HCT116 (cell line): Measurements from ENCODE around the gene ZNF784. TPM values are rescaled to one million over a fixed set of nuclear protein-coding genes. Genes with fewer than 3 reads are reported as not detected.
A peak's percentile ranks its signal among the peaks of the same experiment; 100 is the strongest.

Experiments used
- ATAC-seq: fragments of 200-7000 bp; cut with Tn5 transposase; 2 replicates; pipeline ENCODE4 v1.9.1; 2020; ENCODE audit warnings: mild to moderate bottlenecking, moderate library complexity
- BruUV-seq: library from RNA; stranded (reverse); fragments of 400-500 nt; replicated peaks from 2 replicates; lab custom pipeline; 2021; lab: Mats Ljungman, UMichigan
- CTCF ChIA-PET: fragments of 300-600 bp; sonication (Branson Sonifier 250); formaldehyde crosslinking; loops from one replicate; lab custom pipeline; 2021; ENCODE audit warnings: antibody characterized with exemption; lab: Charles Lee
- POLR2A ChIA-PET: fragments of 300-600, 350-600 bp; sonication (Branson Sonifier 250); formaldehyde crosslinking; loops from one replicate; lab custom pipeline; 2021; ENCODE audit warnings: antibody characterized with exemption; lab: Charles Lee
- RAD21 ChIA-PET, 2 experiments: fragments of 300-600 bp; sonication (Branson Sonifier 250); formaldehyde crosslinking; loops; one replicate each; lab custom pipeline; 2023; ENCODE audit warnings: low total read pairs in 2 of 2; ENCODE audit not compliant: uncharacterized antibody in 2 of 2, unreplicated experiment in 2 of 2, low non-redundant PET in 1 of 2; lab: Charles Lee
- DNase-seq: peaks from one replicate; pipeline ENCODE4 v3.0.0-alpha.2; 2010; ENCODE audit warnings: low read depth, low spot score
- H2AFZ ChIP-seq: fragments of 200-600 bp; shearing (Covaris generic), sonication (generic); 2 replicates; pipeline ENCODE4 v1.6.1; 2017; ENCODE audit warnings: low read depth, mixed run types, mixed read lengths, antibody characterized with exemption, low read length; ENCODE audit not compliant: poor library complexity, severe bottlenecking
- H3K27ac ChIP-seq: 2 replicates; pipeline ENCODE4 v1.5.1; 2012; ENCODE audit warnings: low read depth, low read length
- H3K27me3 ChIP-seq: fragments of 200-600 bp; sonication (generic); 2 replicates; pipeline ENCODE4 v1.6.1; 2016; ENCODE audit warnings: mixed run types, low read length, mixed read lengths; ENCODE audit not compliant: insufficient read depth
- H3K36me3 ChIP-seq, 2 experiments: fragments of 200-500 bp in 1 of 2; fragments of 200-600 bp in 1 of 2; sonication (Bioruptor generic) in 1 of 2; sonication (generic) in 1 of 2; 2 replicates each; pipeline versions ENCODE4 v1.5.1 to v1.6.1; 2014 to 2016; ENCODE audit warnings: low read length in 2 of 2, inconsistent platforms in 1 of 2, mixed read lengths in 1 of 2, mixed run types in 1 of 2; ENCODE audit not compliant: insufficient read depth in 2 of 2, control insufficient read depth in 1 of 2
- H3K4me1 ChIP-seq, 2 experiments: fragments of 200-600 bp in 1 of 2; sonication (generic) in 1 of 2; 2 replicates each; pipeline versions ENCODE4 v1.5.1 to v1.6.1; 2012 to 2017; ENCODE audit warnings: low read length in 2 of 2, inconsistent platforms in 1 of 2, mild to moderate bottlenecking in 1 of 2, mixed read lengths in 1 of 2, mixed run types in 1 of 2, moderate library complexity in 1 of 2; ENCODE audit not compliant: insufficient read depth in 2 of 2, control insufficient read depth in 1 of 2
- H3K4me2 ChIP-seq: fragments of 200-600 bp; sonication (generic); 2 replicates; pipeline ENCODE4 v1.6.1; 2017; ENCODE audit warnings: mixed run types, low read length, mixed read lengths
- H3K4me3 ChIP-seq, 2 experiments: fragments of 200-600 bp in 1 of 2; sonication (generic) in 1 of 2; replicated peaks in 1 of 2; 2 replicates each; pipeline ENCODE4 v1.5.1; 2011 to 2016; ENCODE audit warnings: low read length in 2 of 2, control low read depth in 1 of 2, low read depth in 1 of 2, mild to moderate bottlenecking in 1 of 2, mixed read lengths in 1 of 2, mixed run types in 1 of 2
- H3K79me2 ChIP-seq: fragments of 200-600 bp; sonication (generic); 2 replicates; pipeline ENCODE4 v1.6.1; 2017; ENCODE audit warnings: mild to moderate bottlenecking, mixed run types, low read length, moderate library complexity, mixed read lengths; ENCODE audit not compliant: insufficient read depth
- H3K9ac ChIP-seq: fragments of 200-600 bp; sonication (generic); 2 replicates; pipeline ENCODE4 v1.6.1; 2016; ENCODE audit warnings: low read length, mixed read lengths
- H3K9me2 ChIP-seq: fragments of 200-600 bp; sonication (generic), shearing (Covaris generic); 2 replicates; pipeline ENCODE4 v1.6.1; 2017; ENCODE audit warnings: mixed run types, mild to moderate bottlenecking, moderate library complexity; ENCODE audit not compliant: insufficient read depth
- H3K9me3 ChIP-seq, 2 experiments: fragments of 200-500 bp in 1 of 2; fragments of 200-600 bp in 1 of 2; sonication (Bioruptor generic) in 1 of 2; sonication (generic) in 1 of 2; 2 replicates each; pipeline ENCODE4 v1.6.1; 2014 to 2017; ENCODE audit warnings: low read length in 2 of 2, mixed read lengths in 2 of 2, inconsistent platforms in 1 of 2, low read depth in 1 of 2, mild to moderate bottlenecking in 1 of 2, mixed run types in 1 of 2, moderate library complexity in 1 of 2; ENCODE audit not compliant: control insufficient read depth in 1 of 2, insufficient read depth in 1 of 2
- H4K20me1 ChIP-seq: fragments of 200-600 bp; sonication (generic), shearing (Covaris generic); 2 replicates; pipeline ENCODE4 v1.6.1; 2017; ENCODE audit warnings: mixed run types, mild to moderate bottlenecking, moderate library complexity; ENCODE audit not compliant: insufficient read depth
- CBX3 ChIP-seq: IDR thresholded peaks from 2 replicates; pipeline ENCODE4 v1.6.1; 2012; ENCODE audit warnings: low read depth
- EZH2phosphoT487 ChIP-seq: fragments of 200-600 bp; IDR thresholded peaks from 2 replicates; pipeline ENCODE4 v1.6.1; 2018; ENCODE audit warnings: antibody characterized with exemption, borderline replicate concordance
- FOSL1 ChIP-seq: IDR thresholded peaks from 2 replicates; pipeline ENCODE4 v1.6.1; 2012; ENCODE audit warnings: low read depth
- JUND ChIP-seq: IDR thresholded peaks from 2 replicates; pipeline ENCODE4 v1.6.1; 2012
- POLR2A ChIP-seq: IDR thresholded peaks from 2 replicates; pipeline ENCODE4 v1.7.0; 2011; ENCODE audit warnings: borderline replicate concordance; ENCODE audit not compliant: insufficient read depth, insufficient read length; ENCODE audit errors: extremely low read depth
- POLR2AphosphoS5 ChIP-seq: IDR thresholded peaks from 2 replicates; pipeline ENCODE4 v1.6.1; 2011; ENCODE audit warnings: mild to moderate bottlenecking, low read depth, low read length, moderate library complexity
- RAD21 ChIP-seq: IDR thresholded peaks from 2 replicates; pipeline ENCODE4 v1.6.1; 2012; ENCODE audit warnings: low read depth, mild to moderate bottlenecking
- REST ChIP-seq: IDR thresholded peaks from 2 replicates; pipeline ENCODE4 v1.6.1; 2012; ENCODE audit warnings: low read depth
- SIN3A ChIP-seq: IDR thresholded peaks from 2 replicates; pipeline ENCODE4 v1.6.1; 2012; ENCODE audit warnings: low read depth
- SRF ChIP-seq: IDR thresholded peaks from 2 replicates; pipeline ENCODE4 v1.6.1; 2012; ENCODE audit warnings: low read depth
- TCF7L2 ChIP-seq: IDR thresholded peaks from 2 replicates; pipeline ENCODE4 v1.7.0; 2011; ENCODE audit warnings: borderline replicate concordance, inconsistent platforms; ENCODE audit not compliant: insufficient read depth, insufficient read length; ENCODE audit errors: extremely low read depth
- YY1 ChIP-seq: IDR thresholded peaks from 2 replicates; pipeline ENCODE4 v1.6.1; 2011; ENCODE audit warnings: low read length, low read depth, moderate library complexity, mild to moderate bottlenecking; ENCODE audit not compliant: insufficient replicate concordance; ENCODE audit errors: extremely low read depth
- ZBTB33 ChIP-seq: IDR thresholded peaks from 2 replicates; pipeline ENCODE4 v1.6.1; 2011; ENCODE audit warnings: mild to moderate bottlenecking, low read length, moderate library complexity; ENCODE audit not compliant: insufficient replicate concordance; ENCODE audit errors: extremely low read depth
- ZFX ChIP-seq: fragments of 450-650 bp; IDR thresholded peaks from 2 replicates; pipeline ENCODE4 v1.6.1; 2017
- ZNF274 ChIP-seq: fragments of 200-500 bp; sonication (Bioruptor generic); IDR thresholded peaks from 2 replicates; pipeline ENCODE4 v1.6.1; 2014; ENCODE audit warnings: mild to moderate bottlenecking, low read depth, low read length, inconsistent platforms
- intact Hi-C: fragments of 100-400 bp; cut with micrococcal nuclease; formaldehyde crosslinking; loops from 2 replicates; pipeline ENCODE4 v1.10.0; 2022
- total RNA-seq: library from RNA; stranded (reverse); gene quantifications from one replicate; pipeline ENCODE4 v1.2.1, GENCODE V29; 2021; ENCODE audit not compliant: unreplicated experiment
- TF ChIP-seq, protein P1 (sequence below): IDR thresholded peaks from 2 replicates; pipeline ENCODE4 v1.6.1; 2012
- TF ChIP-seq, protein P2 (sequence below): IDR thresholded peaks from 2 replicates; pipeline ENCODE4 v1.6.1; 2012

Gene ZNF784
- total RNA-seq, 1 experiment from 2014 or later, result 5.3 TPM

- intact Hi-C loops, result loop anchor here (1.0 kb wide), 1 partner anchor 90 kb away; no protein-coding TSS in a partner anchor
- TSS peak; percentile 34 for BruUV-seq
- no peaks in the 10 kb centered on the region for H3K9me2 ChIP-seq
- ATAC-seq (no peak), DNase-seq (no peak)
- H3K27me3 ChIP-seq, result no peaks in the 10 kb centered on the region
- H3K27ac ChIP-seq, result peak overlapping the region; percentile 98
- H3K4me2 ChIP-seq, result peak overlapping the region; percentile 86
- H3K4me3 ChIP-seq, result peak overlapping the region; percentile 89 to 93
- no peaks in the 10 kb centered on the region for H4K20me1 ChIP-seq
- peak overlapping the region; percentile 92 for H3K9ac ChIP-seq
- H3K36me3 ChIP-seq, result peaks cover 6 to 21% of the 10 kb centered on the region in 2 experiments; a peak in 2 of 4 replicates
- TF ChIP-seq POLR2A (no peak), ZFX (no peak), CBX3 (no peak), SRF (no peak), ZBTB33 (no peak), TCF7L2 (no peak), YY1 (no peak), FOSL1 (no peak), POLR2AphosphoS5 (no peak), ZNF274 (no peak), RAD21 (no peak), EZH2phosphoT487 (no peak), SIN3A (no peak), REST (no peak), JUND (no peak)
- TF ChIP-seq, protein P1, sequence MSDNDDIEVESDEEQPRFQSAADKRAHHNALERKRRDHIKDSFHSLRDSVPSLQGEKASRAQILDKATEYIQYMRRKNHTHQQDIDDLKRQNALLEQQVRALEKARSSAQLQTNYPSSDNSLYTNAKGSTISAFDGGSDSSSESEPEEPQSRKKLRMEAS, result no peak
- TF ChIP-seq, protein P2, sequence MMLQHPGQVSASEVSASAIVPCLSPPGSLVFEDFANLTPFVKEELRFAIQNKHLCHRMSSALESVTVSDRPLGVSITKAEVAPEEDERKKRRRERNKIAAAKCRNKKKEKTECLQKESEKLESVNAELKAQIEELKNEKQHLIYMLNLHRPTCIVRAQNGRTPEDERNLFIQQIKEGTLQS, result no peak
- CTCF ChIA-PET, result interaction anchor here (0.6 to 1.9 kb wide), 14 partner anchors 11 to 275 kb away, joined by 3 to 12 read pairs (median 4); partner anchors contain the start of gene ZNF784
- peaks cover 50% of the 10 kb centered on the region for H3K79me2 ChIP-seq
- POLR2A ChIA-PET, result interaction anchor here (0.8 to 1.3 kb wide), 5 partner anchors 13 to 199 kb away, joined by 3 to 5 read pairs (median 4); partner anchors contain the start of genes UBE2S, ZNF628 and ZNF784
- RAD21 ChIA-PET, result interaction anchor here in 1 of 2 experiments (1.0 kb wide), 1 partner anchor 89 kb away, joined by 4 read pairs; no protein-coding TSS in a partner anchor
- H3K9me3 ChIP-seq, result no peaks in the 10 kb centered on the region
- H2AFZ ChIP-seq, result no peak overlapping the region
- peaks cover 19 to 34% of the 10 kb centered on the region in 2 experiments for H3K4me1 ChIP-seq
Measured at GRCh38 chr19:55606817-55607216, 17.5 kb downstream of the ZNF784 start.
